ENCODE data around the gene TRPT1. TPM values are rescaled to one million over a fixed set of nuclear protein-coding genes. Genes with fewer than 3 reads are reported as not detected.

Gene TRPT1
- total RNA-seq, 1 experiment from 2014 or later = 65.0 TPM

DNA sequence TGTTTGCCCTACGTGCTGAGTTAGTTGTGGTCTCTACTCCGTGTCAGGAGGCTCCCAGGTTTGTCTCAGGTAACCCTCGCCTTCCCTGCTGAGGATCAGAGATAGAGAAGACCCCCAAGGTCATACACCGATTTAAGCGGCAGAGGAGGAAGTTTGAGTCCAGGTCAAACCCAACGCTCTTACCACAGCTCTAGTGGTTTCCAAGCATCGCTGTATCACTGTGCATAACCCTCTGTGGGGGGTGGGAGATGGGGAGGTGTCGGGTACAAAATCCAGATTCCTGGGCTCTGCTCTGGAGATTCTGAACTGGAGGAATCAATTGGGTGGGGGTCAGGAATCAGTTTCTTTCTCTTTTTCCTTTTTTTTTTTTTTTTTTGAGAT is 5.0 kb upstream of the TRPT1 start:
- DNase-seq (ENCODE audit: low read depth) = no peak

DNA sequence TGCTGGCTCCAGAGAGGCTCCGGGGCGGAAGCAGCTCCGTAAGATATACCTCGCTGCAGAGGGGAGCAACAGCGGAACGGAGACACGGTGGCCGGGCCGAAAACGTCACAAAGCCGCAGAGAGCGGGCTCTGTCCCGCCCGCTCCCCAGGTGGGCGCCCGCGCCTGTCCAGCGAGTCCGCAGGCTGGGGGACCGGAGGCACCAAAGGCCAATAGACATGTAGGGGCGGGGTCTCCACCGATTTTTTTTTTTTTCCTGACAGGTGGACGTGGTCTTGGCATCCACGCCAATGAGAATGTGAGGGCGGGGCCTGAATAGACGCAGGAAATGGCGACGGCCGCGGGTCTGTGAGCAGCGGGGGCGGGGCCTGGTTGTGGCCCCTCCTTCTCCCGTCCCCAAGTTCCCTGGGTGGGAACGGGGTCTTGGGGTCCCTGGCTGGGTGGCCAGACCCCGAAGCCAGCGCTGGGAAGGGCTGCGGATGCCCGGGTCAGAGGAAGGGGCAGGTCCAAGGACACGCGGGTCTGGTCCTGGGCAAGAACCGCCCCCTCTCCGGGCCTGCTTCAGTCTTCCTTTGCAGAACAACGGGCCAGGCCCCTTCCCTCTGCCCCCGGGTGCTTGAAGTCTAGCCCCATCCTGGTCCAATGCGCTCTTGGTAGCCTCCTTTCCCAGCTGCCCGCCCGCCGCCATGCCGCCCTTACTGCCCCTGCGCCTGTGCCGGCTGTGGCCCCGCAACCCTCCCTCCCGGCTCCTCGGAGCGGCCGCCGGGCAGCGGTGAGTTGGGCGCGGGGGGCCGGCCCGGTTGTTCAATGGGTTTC is 4.4 kb upstream of the TRPT1 start, which contains the start of gene DNAJC4:
Gene DNAJC4 (plus strand): TSS at position 378 of the 814 bp plus-strand sequence. CDS start 307 bp downstream, at position 685.
- peak; percentile 69 for DNase-seq (ENCODE audit: low read depth)

DNA sequence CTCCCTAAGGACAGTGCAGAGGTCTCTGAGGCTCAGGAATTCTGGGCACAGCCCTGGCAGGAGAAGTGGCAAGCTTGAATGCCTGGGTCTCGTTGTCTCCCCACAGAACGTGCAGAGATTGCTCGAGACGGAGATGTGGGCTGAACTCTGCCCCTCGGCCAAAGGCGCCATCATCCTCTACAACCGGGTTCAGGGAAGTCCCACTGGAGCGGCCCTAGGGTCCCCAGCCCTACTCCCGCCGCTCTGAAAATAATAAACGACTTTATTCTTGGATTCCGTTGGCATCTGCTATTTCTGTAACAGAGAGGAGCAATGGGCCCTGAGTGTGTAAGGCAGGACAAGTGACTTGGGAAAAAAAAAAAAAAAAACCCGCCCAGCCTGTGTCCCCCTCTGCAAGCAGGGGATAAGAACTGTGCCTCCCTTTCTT is 3.8 kb upstream of the TRPT1 start:
- DNase-seq (ENCODE audit: low read depth) = no peak

DNA sequence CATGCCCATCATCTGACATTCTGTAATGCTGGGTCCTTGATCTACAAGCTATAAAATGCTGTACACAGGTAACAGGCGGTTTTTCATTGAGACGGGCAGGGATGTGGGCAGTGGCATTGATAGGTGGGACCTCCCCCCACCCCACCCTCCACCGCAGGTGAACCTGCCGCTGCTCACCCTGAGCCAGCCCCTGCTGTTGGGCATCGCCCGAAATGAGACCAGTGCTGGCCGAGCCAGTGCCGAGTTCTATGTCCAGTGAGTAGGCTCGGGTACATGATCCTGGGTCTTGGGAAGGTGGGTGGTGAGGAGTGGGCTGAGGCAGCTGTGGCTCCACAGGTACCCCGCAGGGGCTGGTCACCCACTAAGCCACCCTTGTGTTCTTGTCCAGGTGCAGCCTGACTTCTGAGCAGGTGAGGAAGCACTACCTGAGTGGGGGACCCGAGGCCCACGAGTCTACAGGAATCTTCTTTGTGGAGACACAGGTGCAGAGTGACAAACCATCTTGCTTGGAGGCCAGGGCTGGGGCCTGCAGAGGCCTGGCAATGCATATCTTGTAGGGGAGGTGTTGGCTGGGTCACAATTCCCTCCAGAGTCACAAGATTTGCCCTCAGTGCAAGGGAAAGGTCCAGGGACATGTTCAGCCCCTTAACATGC is 3.2 kb upstream of the TRPT1 start:
- no peak for DNase-seq (ENCODE audit: low read depth)

DNA sequence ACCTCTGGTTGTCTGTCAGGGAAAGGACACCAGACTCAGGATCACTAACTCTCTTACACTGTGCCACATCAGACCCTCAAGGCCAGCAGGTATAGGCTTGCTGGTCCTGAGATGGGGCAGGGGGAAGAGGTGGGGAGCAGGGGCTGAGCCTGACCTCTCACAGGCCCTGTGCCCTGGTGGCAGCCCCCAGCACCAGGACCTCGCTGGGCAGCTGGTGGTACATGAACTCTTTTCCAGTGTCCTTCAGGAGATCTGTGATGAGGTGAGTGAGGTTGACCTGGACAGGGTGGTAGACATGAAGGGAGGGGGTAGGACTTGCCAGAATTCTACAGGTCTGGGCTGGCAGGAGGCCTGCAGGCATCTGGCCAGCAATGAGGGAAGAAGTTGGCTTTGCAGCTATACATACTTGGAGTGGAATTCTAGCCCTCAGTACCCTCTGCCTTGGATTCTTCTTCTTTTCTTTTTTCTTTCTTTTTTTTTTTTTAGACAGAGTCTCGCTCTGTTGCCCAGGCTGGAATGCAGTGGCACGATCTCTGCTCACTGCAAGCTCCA is 1.5 kb upstream of the TRPT1 start:
- DNase-seq (ENCODE audit: low read depth) = no peak

DNA sequence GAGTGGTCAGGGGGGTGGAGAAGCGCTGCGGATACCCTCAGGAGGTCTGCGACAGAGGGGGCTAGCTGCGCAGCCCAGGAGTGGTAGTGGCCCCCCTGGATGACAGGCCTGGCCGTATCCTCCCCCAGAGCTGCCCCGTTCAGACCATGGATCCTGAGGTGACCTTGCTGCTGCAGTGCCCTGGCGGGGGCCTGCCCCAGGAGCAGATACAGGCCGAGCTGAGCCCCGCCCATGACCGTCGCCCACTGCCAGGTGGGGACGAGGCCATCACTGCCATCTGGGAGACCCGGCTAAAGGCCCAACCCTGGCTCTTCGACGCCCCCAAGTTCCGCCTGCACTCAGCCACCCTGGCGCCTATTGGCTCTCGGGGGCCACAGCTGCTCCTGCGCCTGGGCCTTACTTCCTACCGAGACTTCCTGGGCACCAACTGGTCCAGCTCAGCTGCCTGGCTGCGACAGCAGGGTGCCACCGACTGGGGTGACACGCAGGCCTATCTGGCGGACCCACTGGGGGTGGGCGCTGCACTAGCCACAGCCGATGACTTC is 593 bp upstream of the TRPT1 start:
- peak; percentile 50 for DNase-seq (ENCODE audit: low read depth)

GRCh38 chr11:64224891-64225607 is 937 bp downstream of the TRPT1 start:
- no peak for DNase-seq (ENCODE audit: low read depth)

DNA sequence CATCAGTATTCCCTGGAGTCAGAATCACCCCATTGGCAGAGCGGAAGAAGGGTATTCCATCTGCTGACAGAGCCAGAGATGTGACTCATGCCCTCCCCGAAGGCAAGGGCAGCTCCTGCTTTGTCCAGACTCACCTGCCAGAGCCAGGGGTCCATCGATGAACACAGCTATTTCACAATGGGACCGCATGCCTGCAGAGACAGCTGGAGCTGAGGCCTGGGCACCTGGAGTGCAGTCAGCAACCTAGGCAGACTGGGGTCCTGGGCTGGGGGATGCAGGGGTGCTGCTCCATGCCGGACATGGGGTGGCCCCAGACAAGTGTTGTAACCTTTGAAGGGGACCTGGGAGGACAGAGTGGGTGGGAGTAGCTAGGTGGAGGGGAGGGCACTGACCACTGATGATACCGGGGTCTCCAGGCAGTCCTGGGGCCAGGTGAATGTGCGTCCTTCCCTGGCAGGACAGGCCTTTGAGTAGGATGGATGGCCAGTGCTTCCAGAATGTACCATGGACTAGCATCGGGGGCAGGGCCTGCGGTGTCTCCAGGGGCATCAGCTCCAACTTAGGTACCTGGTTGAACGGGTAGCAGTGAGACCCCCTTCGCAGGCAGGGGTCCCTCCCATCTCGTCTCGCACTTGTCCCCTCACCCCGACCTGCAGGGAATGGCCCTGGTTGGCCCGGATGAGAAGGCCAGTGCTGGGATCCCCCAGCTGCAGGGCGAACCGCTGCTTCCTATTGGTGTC is 1.7 kb downstream of the TRPT1 start:
- no peak for DNase-seq (ENCODE audit: low read depth)

DNA sequence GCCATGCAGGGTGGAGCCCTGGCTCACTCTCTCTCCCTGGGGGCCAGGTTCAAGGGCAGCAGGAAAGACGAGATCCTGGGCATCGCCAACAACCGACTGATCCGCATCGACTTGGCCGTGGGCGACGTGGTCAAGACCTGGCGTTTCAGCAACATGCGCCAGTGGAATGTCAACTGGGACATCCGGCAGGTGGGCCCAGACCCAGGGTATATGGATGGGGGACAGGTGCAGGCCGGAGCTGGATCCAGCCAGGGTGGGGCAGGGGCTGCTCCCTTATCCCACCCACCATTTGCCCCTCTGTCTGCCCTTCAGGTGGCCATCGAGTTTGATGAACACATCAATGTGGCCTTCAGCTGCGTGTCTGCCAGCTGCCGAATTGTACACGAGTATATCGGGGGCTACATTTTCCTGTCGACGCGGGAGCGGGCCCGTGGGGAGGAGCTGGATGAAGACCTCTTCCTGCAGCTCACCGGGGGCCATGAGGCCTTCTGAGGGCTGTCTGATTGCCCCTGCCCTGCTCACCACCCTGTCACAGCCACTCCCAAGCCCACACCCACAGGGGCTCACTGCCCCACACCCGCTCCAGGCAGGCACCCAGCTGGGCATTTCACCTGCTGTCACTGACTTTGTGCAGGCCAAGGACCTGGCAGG is 2.9 kb downstream of the TRPT1 start:
- DNase-seq (ENCODE audit: low read depth) = no peak

GRCh38 chr11:64222651-64223000 is 3.4 kb downstream of the TRPT1 start:
- no peak for DNase-seq (ENCODE audit: low read depth)

DNA sequence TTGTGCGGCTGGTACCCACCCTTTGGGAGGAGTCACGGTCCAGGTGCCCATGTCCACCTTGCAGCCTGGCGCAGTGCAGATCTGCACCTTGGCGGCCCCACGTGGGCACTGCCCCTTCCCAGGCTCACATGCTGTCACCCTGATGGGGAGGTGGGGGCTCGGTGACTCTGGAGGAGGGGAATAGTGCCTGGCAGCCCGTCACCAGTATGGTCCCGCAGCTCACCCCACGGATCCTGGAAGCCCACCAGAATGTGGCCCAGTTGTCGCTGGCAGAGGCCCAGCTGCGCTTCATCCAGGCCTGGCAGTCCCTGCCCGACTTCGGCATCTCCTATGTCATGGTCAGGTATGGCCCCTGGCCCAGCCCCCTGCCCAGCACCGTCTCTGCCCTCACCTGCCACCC is 5.2 kb downstream of the TRPT1 start:
- no peak for DNase-seq (ENCODE audit: low read depth)

DNA sequence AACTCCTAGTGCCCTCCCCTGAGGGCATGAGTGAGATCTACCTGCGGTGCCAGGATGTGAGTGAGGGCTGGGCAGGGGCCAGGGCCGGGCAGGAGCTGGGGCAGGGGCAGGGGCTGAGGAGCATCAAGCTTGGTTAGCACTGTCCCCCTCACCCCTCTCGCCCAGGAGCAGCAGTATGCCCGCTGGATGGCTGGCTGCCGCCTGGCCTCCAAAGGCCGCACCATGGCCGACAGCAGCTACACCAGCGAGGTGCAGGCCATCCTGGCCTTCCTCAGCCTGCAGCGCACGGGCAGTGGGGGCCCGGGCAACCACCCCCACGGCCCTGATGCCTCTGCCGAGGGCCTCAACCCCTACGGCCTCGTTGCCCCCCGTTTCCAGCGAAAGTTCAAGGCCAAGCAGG is 5.7 kb downstream of the TRPT1 start:
- DNase-seq (ENCODE audit: low read depth) = no peak

GRCh38 chr11:64219755-64220154 is 6.2 kb downstream of the TRPT1 start:
- DNase-seq (ENCODE audit: low read depth) = no peak

DNA sequence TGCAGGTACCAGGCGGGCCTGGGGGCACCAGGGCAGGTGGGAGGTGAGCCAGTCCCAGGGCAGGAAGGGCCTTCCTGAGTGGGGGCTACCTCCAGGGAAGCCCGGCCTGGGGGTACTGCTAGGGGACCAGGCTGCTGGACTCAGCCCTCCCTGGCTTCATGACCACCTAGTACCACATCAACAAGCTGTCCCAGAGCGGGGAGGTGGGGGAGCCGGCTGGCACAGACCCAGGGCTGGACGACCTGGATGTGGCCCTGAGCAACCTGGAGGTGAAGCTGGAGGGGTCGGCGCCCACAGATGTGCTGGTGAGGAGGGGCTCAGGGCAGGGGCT is 6.7 kb downstream of the TRPT1 start:
- DNase-seq (ENCODE audit: low read depth) = no peak

DNA sequence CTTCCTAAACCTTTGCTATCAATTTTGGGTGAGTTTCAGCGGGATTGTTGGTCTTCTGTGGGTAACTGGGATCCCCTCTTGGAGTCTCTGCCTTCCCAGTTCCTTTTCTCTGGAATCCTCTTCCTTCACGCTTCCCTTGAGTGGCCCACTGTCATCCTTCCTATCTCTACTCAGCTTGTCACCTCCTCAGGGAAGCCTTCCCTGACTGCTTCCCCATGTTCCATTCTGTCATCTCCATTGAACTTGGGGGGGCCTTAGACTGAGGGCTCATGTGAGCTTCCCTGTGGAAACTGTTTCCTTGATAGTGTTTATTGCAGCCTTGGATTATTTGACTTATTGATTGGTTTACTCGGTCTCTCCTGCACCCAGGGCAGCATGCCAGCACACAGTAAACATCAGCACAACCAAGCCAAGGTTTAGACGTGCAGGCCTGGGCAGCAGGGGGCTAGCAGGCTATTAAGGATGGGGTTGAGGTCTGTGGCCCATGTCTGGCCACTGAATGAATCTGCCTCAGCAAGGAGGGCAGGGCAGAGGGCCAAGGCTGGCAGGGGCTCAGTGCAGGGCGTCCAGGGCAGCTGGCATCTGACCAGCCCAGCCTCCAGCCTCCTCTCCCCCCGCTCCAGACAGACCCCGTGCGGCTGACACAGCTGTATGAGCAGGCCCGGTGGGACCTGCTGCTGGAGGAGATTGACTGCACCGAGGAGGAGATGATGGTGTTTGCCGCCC is 7.2 kb downstream of the TRPT1 start:
- no peak for DNase-seq (ENCODE audit: low read depth)

DNA sequence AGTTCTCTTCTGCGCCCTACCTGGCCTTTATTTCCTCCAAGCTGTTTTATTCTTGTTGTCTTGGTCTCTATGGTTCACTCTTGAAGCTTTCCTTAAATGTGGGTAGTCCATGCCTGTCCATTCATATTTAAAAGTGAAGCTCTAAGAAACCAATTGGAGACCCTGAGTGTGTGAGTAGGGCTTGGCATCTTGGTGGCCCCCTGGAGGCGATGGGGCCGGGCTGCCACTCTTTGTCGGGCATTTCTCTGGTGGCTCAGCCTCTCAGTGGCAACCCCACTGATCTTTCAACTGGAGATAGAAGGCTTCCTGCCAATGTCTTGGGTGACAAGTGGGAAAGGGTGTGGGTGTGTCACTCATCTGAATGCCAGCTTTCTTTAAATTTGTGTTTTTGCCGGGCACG is 9.1 kb downstream of the TRPT1 start:
- DNase-seq (ENCODE audit: low read depth) = no peak

DNA sequence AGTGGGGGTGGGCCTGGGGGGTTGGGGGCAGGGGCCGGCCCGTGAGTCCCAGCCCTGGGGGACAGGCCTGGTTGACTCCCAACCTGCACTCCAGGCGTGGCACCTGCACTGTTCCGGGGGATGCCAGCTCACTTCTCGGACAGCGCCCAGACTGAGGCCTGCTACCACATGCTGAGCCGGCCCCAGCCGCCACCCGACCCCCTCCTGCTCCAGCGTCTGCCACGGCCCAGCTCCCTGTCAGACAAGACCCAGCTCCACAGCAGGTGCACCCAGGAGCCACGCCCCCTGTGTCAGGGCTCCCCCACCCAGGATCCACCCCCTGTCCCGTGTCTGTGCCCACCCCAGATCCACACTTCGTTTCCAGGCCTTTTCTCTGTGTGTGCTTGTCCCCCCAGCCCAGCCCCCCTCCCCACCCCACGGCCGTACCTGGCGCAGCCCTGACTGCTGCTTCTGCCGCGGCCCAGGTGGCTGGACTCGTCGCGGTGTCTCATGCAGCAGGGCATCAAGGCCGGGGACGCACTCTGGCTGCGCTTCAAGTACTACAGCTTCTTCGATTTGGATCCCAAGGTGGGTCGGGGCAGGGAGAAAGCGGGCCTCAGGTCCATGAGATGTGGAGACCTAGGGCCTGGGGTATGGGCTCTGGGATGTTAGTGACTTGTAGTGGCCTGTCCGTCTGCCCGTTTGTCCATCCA is 14.7 kb downstream of the TRPT1 start:
- no peak for DNase-seq (ENCODE audit: low read depth)

- no peak for DNase-seq (ENCODE audit: low read depth)
Observed at GRCh38 chr11:64210301-64211020, 15.5 kb downstream of the TRPT1 start.

DNA sequence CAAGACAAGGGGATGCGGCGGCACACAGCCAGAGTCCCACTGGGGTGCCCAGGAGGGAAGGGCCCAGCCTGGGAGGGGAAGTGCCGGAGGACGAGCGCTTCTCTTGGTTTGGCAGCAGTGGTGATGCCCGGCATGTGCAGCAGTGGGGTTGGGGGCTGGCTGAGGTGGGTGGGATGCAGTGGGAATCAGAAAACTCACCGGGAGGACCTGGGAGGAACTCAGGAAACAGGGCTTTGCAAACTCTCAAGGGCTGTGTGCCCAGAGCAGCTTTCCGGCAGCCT is 16.5 kb downstream of the TRPT1 start:
- no peak for DNase-seq (ENCODE audit: low read depth)

All from LHCN-M2 (cell line).